ENCODE results near the gene NLK.
"Not testable (repeated sequence)": the region's sequence is repeated elsewhere in the genome, so short reads cannot be mapped to it uniquely, and the experiment has no call there.

Gene NLK

GRCh38 chr17:28010406-28010805, 32.1 kb upstream of the NLK start:
- Histone ChIP-seq H3K27me3 (replicated peaks; ENCODE audit: control insufficient read depth, insufficient read depth, low read length) (peaks cover 5% of the 10 kb centered on the region), H3K9me3 (ENCODE audit: control insufficient read depth, low read length) (peaks cover 2% of the 10 kb centered on the region), H3K4me3 (ENCODE audit: low read length) (no peak overlapping the region), H3K9ac (ENCODE audit: low read length) (no peak overlapping the region), H3K36me3 (ENCODE audit: control insufficient read depth, insufficient read depth, low read length, severe bottlenecking) (no peaks in the 10 kb centered on the region), H3K4me1 (ENCODE audit: control insufficient read depth, insufficient read depth, low read length) (no peaks in the 10 kb centered on the region)
- no peak for DNase-seq (ENCODE audit: low read depth)

GRCh38 chr17:28018439-28019070, 23.9 kb upstream of the NLK start:
- Histone ChIP-seq H3K9ac (ENCODE audit: low read length) (no peak overlapping the region), H3K4me3 (ENCODE audit: low read length) (no peak overlapping the region), H3K27me3 (replicated peaks; ENCODE audit: control insufficient read depth, insufficient read depth, low read length) (no peaks in the 10 kb centered on the region), H3K9me3 (ENCODE audit: control insufficient read depth, low read length) (peaks cover 10% of the 10 kb centered on the region), H3K36me3 (ENCODE audit: control insufficient read depth, insufficient read depth, low read length, severe bottlenecking) (no peaks in the 10 kb centered on the region), H3K4me1 (ENCODE audit: control insufficient read depth, insufficient read depth, low read length) (no peaks in the 10 kb centered on the region)
- no peak for DNase-seq (ENCODE audit: low read depth)

- Histone ChIP-seq H3K27me3 (replicated peaks; ENCODE audit: control insufficient read depth, insufficient read depth, low read length) (no peaks in the 10 kb centered on the region), H3K9me3 (ENCODE audit: control insufficient read depth, low read length) (peaks cover 6% of the 10 kb centered on the region), H3K9ac (ENCODE audit: low read length) (no peak overlapping the region), H3K4me3 (ENCODE audit: low read length) (no peak overlapping the region), H3K36me3 (ENCODE audit: control insufficient read depth, insufficient read depth, low read length, severe bottlenecking) (no peaks in the 10 kb centered on the region), H3K4me1 (ENCODE audit: control insufficient read depth, insufficient read depth, low read length) (no peaks in the 10 kb centered on the region)
- no peak for DNase-seq (ENCODE audit: low read depth)
Measured at GRCh38 chr17:28020515-28020914, 22.0 kb upstream of the NLK start.

GRCh38 chr17:28029044-28029443, 13.4 kb upstream of the NLK start:
- H3K9ac ChIP-seq (ENCODE audit: low read length): no peak overlapping the region
- H3K9me3 ChIP-seq (ENCODE audit: control insufficient read depth, low read length): no peaks in the 10 kb centered on the region
- H3K4me3 ChIP-seq (ENCODE audit: low read length): no peak overlapping the region
- H3K27me3 ChIP-seq (replicated peaks; ENCODE audit: control insufficient read depth, insufficient read depth, low read length): no peaks in the 10 kb centered on the region
- H3K36me3 ChIP-seq (ENCODE audit: control insufficient read depth, insufficient read depth, low read length, severe bottlenecking): no peaks in the 10 kb centered on the region
- H3K4me1 ChIP-seq (ENCODE audit: control insufficient read depth, insufficient read depth, low read length): no peaks in the 10 kb centered on the region
- DNase-seq (ENCODE audit: low read depth): no peak

GRCh38 chr17:28030386-28030785, 12.1 kb upstream of the NLK start:
- Histone ChIP-seq H3K9ac (ENCODE audit: low read length) (no peak overlapping the region), H3K4me1 (ENCODE audit: control insufficient read depth, insufficient read depth, low read length) (no peaks in the 10 kb centered on the region), H3K27me3 (replicated peaks; ENCODE audit: control insufficient read depth, insufficient read depth, low read length) (no peaks in the 10 kb centered on the region), H3K36me3 (ENCODE audit: control insufficient read depth, insufficient read depth, low read length, severe bottlenecking) (no peaks in the 10 kb centered on the region), H3K4me3 (ENCODE audit: low read length) (no peak overlapping the region), H3K9me3 (ENCODE audit: control insufficient read depth, low read length) (no peaks in the 10 kb centered on the region)
- no peak for DNase-seq (ENCODE audit: low read depth)

- Histone ChIP-seq H3K9ac (ENCODE audit: low read length) (no peak overlapping the region), H3K9me3 (ENCODE audit: control insufficient read depth, low read length) (no peaks in the 10 kb centered on the region)
- DNase-seq (ENCODE audit: low read depth): no peak
Measured at GRCh38 chr17:28031174-28031573, 11.3 kb upstream of the NLK start.

GRCh38 chr17:28033972-28034714, 8.3 kb upstream of the NLK start:
- Histone ChIP-seq H3K4me1 (ENCODE audit: control insufficient read depth, insufficient read depth, low read length) (no peaks in the 10 kb centered on the region), H3K27me3 (replicated peaks; ENCODE audit: control insufficient read depth, insufficient read depth, low read length) (no peaks in the 10 kb centered on the region), H3K4me3 (ENCODE audit: low read length) (no peak overlapping the region), H3K36me3 (ENCODE audit: control insufficient read depth, insufficient read depth, low read length, severe bottlenecking) (no peaks in the 10 kb centered on the region), H3K9ac (ENCODE audit: low read length) (no peak overlapping the region), H3K9me3 (ENCODE audit: control insufficient read depth, low read length) (no peaks in the 10 kb centered on the region)
- peak; percentile 17 for DNase-seq (ENCODE audit: low read depth)

More at GRCh38 chr17:28031174-28031573, 11.3 kb upstream of the NLK start:
- Histone ChIP-seq H3K4me3 (ENCODE audit: low read length) (no peak overlapping the region), H3K36me3 (ENCODE audit: control insufficient read depth, insufficient read depth, low read length, severe bottlenecking) (no peaks in the 10 kb centered on the region), H3K4me1 (ENCODE audit: control insufficient read depth, insufficient read depth, low read length) (no peaks in the 10 kb centered on the region), H3K27me3 (replicated peaks; ENCODE audit: control insufficient read depth, insufficient read depth, low read length) (no peaks in the 10 kb centered on the region)

GRCh38 chr17:28035452-28035851, 7.0 kb upstream of the NLK start:
- not testable (repeated sequence) for H3K4me3 ChIP-seq (ENCODE audit: low read length); H3K4me1 ChIP-seq (ENCODE audit: control insufficient read depth, insufficient read depth, low read length); H3K9me3 ChIP-seq (ENCODE audit: control insufficient read depth, low read length); H3K9ac ChIP-seq (ENCODE audit: low read length); DNase-seq (ENCODE audit: low read depth); H3K36me3 ChIP-seq (ENCODE audit: control insufficient read depth, insufficient read depth, low read length, severe bottlenecking); H3K27me3 ChIP-seq (replicated peaks; ENCODE audit: control insufficient read depth, insufficient read depth, low read length)

- H3K27me3 ChIP-seq (replicated peaks; ENCODE audit: control insufficient read depth, insufficient read depth, low read length); DNase-seq (ENCODE audit: low read depth); H3K9ac ChIP-seq (ENCODE audit: low read length); H3K4me1 ChIP-seq (ENCODE audit: control insufficient read depth, insufficient read depth, low read length); H3K36me3 ChIP-seq (ENCODE audit: control insufficient read depth, insufficient read depth, low read length, severe bottlenecking); H3K9me3 ChIP-seq (ENCODE audit: control insufficient read depth, low read length); H3K4me3 ChIP-seq (ENCODE audit: low read length): not testable (repeated sequence)
Measured at GRCh38 chr17:28035884-28036283, 6.6 kb upstream of the NLK start.

GRCh38 chr17:28038802-28039201, 3.7 kb upstream of the NLK start:
- no peaks in the 10 kb centered on the region for H3K27me3 ChIP-seq (replicated peaks; ENCODE audit: control insufficient read depth, insufficient read depth, low read length)
- DNase-seq (ENCODE audit: low read depth): no peak
- no peak overlapping the region for H3K4me3 ChIP-seq (ENCODE audit: low read length)
- no peak overlapping the region for H3K9ac ChIP-seq (ENCODE audit: low read length)
- H3K9me3 ChIP-seq (ENCODE audit: control insufficient read depth, low read length): no peaks in the 10 kb centered on the region
- H3K36me3 ChIP-seq (ENCODE audit: control insufficient read depth, insufficient read depth, low read length, severe bottlenecking): no peaks in the 10 kb centered on the region
- H3K4me1 ChIP-seq (ENCODE audit: control insufficient read depth, insufficient read depth, low read length): peaks cover 15% of the 10 kb centered on the region

- Histone ChIP-seq H3K36me3 (ENCODE audit: control insufficient read depth, insufficient read depth, low read length, severe bottlenecking) (no peaks in the 10 kb centered on the region), H3K4me1 (ENCODE audit: control insufficient read depth, insufficient read depth, low read length) (peaks cover 20% of the 10 kb centered on the region), H3K9me3 (ENCODE audit: control insufficient read depth, low read length) (no peaks in the 10 kb centered on the region), H3K4me3 (ENCODE audit: low read length) (no peak overlapping the region), H3K9ac (ENCODE audit: low read length) (no peak overlapping the region), H3K27me3 (replicated peaks; ENCODE audit: control insufficient read depth, insufficient read depth, low read length) (no peaks in the 10 kb centered on the region)
- DNase-seq (ENCODE audit: low read depth): no peak
Measured at GRCh38 chr17:28039251-28039650, 3.2 kb upstream of the NLK start.
